Gastroesophageal sphincter (tissue), 4 donors: ENCODE results near the gene SUPT3H. TPM values are rescaled to one million over a fixed set of nuclear protein-coding genes. Genes with fewer than 3 reads are reported as not detected.

ENCODE experiments used
- ATAC-seq: fragments of 150-250 bp; one replicate; pipeline ENCODE4 v1.9.1; 2016; ENCODE audit warnings: mild to moderate bottlenecking, moderate library complexity
- H3K27ac ChIP-seq, 4 donors: fragments of 200-600 bp; sonication (generic) in 3 of 4; 1 replicate in 3 of 4; 2 replicates in 1 of 4; pipeline ENCODE4 v1.5.1; 2016 to 2019
- H3K27me3 ChIP-seq: fragments of 200-600 bp; sonication (generic); one replicate; pipeline ENCODE4 v1.5.1; 2019
- H3K36me3 ChIP-seq, 2 donors: fragments of 200-600 bp; sonication (generic); one replicate each; pipeline ENCODE4 v1.5.1; 2019; ENCODE audit warnings: control low read depth in 1 of 2
- H3K4me1 ChIP-seq, 3 donors: fragments of 200-600 bp; sonication (generic); 1 replicate in 2 of 3; 2 replicates in 1 of 3; pipeline ENCODE4 v1.5.1; 2016 to 2019; ENCODE audit warnings: control low read depth in 2 of 3
- H3K4me3 ChIP-seq, 2 donors: fragments of 200-600 bp; sonication (generic); one replicate each; pipeline ENCODE4 v1.5.1; 2019; ENCODE audit warnings: mild to moderate bottlenecking in 1 of 2, moderate library complexity in 1 of 2
- H3K9me3 ChIP-seq, 3 donors: fragments of 200-600 bp; sonication (generic); one replicate each; pipeline ENCODE4 v1.5.1; 2017 to 2019; ENCODE audit warnings: control low read depth in 2 of 3
- EP300 ChIP-seq: sonication (generic); formaldehyde crosslinking; IDR thresholded peaks from one replicate; pipeline ENCODE4 v1.6.1; 2017; ENCODE audit warnings: antibody characterized with exemption, mild to moderate bottlenecking
- POLR2A ChIP-seq, 2 donors: fragments of 450-650 bp; IDR thresholded peaks; one replicate each; pipeline ENCODE4 v1.6.1; 2017; ENCODE audit warnings: antibody characterized with exemption in 2 of 2, mild to moderate bottlenecking in 2 of 2, moderate library complexity in 1 of 2
- POLR2AphosphoS5 ChIP-seq: sonication (generic); formaldehyde crosslinking; IDR thresholded peaks from one replicate; pipeline ENCODE4 v1.6.1; 2017; ENCODE audit warnings: antibody characterized with exemption
- WGBS, 2 donors: methylation state at CpG; one replicate each; pipeline ENCODE4 v1.1.5; 2018; ENCODE audit warnings: low coverage in 1 of 2; 5-methylcytosine and 5-hydroxymethylcytosine counted together
- total RNA-seq, 4 donors: library from RNA; depleted of rRNA; stranded (reverse); fragments of >200 nt; gene quantifications; one replicate each; pipeline ENCODE4 v1.1.0, GENCODE V29; 2016
- TF ChIP-seq, protein P1 (sequence below), 4 experiments: fragments of 200-600 bp in 2 of 4; fragments of 450-650 bp in 2 of 4; sonication (generic) in 1 of 4; IDR thresholded peaks; one replicate each; pipeline ENCODE4 v1.5.1; 2017 to 2019; ENCODE audit warnings: antibody characterized with exemption in 4 of 4, mild to moderate bottlenecking in 2 of 4, moderate library complexity in 2 of 4

Gene SUPT3H
- total RNA-seq, 4 donors from 2014 or later: 3.6 to 13.1 (median 7.6) TPM

DNA sequence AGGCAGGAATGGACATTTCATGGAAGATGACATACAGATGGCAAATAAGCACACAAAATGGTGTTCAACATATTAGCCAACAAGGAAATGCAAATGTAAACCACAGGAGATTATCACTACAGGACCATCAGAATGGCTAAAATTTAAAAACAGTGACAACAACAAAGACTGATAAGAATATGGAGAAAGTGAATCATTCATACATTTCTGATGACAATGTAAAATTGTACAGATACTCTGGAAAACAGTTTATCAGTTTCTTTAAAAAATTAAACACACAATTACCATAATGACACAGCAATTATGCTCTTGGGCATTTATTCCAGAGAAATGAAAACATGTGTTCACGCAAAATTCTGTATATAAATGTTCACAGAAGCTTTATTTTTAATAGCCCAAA is 155.4 kb downstream of the SUPT3H start:
- no peaks in the 10 kb centered on the region for H3K27me3 ChIP-seq
- ATAC-seq: no peak
- H3K9me3 ChIP-seq: no peaks in the 10 kb centered on the region
- H3K27ac ChIP-seq: no peak overlapping the region
- H3K36me3 ChIP-seq: no peaks in the 10 kb centered on the region
- 92 to 93% methylated on average over 1 of the region's 1 CpG for WGBS, 2 donors
- TF ChIP-seq POLR2AphosphoS5 (no peak), EP300 (no peak), POLR2A (IDR thresholded peaks at IDR 0.05) (no peak)
- TF ChIP-seq, protein P1, sequence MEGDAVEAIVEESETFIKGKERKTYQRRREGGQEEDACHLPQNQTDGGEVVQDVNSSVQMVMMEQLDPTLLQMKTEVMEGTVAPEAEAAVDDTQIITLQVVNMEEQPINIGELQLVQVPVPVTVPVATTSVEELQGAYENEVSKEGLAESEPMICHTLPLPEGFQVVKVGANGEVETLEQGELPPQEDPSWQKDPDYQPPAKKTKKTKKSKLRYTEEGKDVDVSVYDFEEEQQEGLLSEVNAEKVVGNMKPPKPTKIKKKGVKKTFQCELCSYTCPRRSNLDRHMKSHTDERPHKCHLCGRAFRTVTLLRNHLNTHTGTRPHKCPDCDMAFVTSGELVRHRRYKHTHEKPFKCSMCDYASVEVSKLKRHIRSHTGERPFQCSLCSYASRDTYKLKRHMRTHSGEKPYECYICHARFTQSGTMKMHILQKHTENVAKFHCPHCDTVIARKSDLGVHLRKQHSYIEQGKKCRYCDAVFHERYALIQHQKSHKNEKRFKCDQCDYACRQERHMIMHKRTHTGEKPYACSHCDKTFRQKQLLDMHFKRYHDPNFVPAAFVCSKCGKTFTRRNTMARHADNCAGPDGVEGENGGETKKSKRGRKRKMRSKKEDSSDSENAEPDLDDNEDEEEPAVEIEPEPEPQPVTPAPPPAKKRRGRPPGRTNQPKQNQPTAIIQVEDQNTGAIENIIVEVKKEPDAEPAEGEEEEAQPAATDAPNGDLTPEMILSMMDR (IDR thresholded peaks at IDR 0.05): no peak
- H3K4me3 ChIP-seq: no peak overlapping the region
- no peaks in the 10 kb centered on the region for H3K4me1 ChIP-seq

DNA sequence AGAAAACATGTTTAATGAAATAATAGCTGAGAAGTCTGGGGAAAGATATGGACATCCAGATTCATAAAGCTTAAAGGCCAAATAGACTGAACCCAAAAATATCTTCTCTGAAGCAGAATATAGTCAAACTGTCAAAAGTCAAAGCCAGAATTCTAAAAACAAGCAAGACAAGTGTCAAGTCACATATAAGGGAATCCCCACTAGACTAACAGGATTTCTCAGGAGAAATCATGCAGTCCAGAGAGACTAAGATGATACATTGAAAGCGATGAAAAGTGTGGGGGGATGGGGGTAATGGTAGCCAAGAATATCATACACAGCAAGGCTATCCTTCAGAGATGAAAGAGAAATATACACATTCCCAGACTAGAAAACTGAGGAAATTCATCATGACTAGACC is 162.0 kb downstream of the SUPT3H start:
- Histone ChIP-seq H3K36me3 (no peaks in the 10 kb centered on the region), H3K9me3 (peaks cover 0 to 22% (median 0%) of the 10 kb centered on the region in 3 donors), H3K4me1 (no peaks in the 10 kb centered on the region), H3K27ac (no peak overlapping the region), H3K4me3 (no peak overlapping the region), H3K27me3 (no peaks in the 10 kb centered on the region)
- no peak for ATAC-seq
- TF ChIP-seq EP300: no peak
- no peak for TF ChIP-seq POLR2AphosphoS5
- TF ChIP-seq POLR2A (IDR thresholded peaks at IDR 0.05): no peak
- TF ChIP-seq, protein P1 (IDR thresholded peaks at IDR 0.05): no peak
- 93% methylated on average over 1 of the region's 1 CpG; no CpG with 5 or more reads in 1 of the 2 donors for WGBS, 2 donors

GRCh38 chr6:45212976-45213375 is 164.8 kb downstream of the SUPT3H start:
- Histone ChIP-seq H3K9me3 (peaks cover 0 to 39% (median 0%) of the 10 kb centered on the region in 3 donors), H3K36me3 (no peaks in the 10 kb centered on the region), H3K4me3 (no peak overlapping the region), H3K27ac (no peak overlapping the region), H3K4me1 (no peaks in the 10 kb centered on the region), H3K27me3 (no peaks in the 10 kb centered on the region)
- ATAC-seq: no peak
- TF ChIP-seq POLR2A (IDR thresholded peaks at IDR 0.05): no peak
- TF ChIP-seq, protein P1 (IDR thresholded peaks at IDR 0.05): no peak
- TF ChIP-seq POLR2AphosphoS5: no peak
- TF ChIP-seq EP300: no peak
- 59 to 67% methylated on average over 3 of the region's 3 CpGs for WGBS, 2 donors

DNA sequence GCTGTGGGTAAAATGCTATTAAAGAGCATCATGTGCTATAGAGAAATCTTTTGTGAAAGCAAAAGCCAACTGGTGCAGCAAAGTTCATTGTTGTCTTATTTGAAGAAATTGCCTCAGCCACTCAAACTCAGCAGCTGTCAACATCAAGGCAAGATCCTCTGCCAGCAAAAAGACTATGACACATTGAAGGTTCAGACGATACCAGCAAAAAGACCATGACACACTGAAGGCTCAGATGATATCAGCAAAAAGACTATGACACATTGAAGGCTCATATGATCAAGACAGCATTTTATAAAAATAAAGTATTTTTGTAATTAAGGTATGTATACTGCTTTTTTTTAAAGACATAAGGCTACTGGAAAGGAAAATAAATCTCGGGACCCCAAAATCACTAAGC is 168.0 kb downstream of the SUPT3H start:
- Histone ChIP-seq H3K4me1 (no peaks in the 10 kb centered on the region), H3K27ac (no peak overlapping the region), H3K36me3 (no peaks in the 10 kb centered on the region), H3K4me3 (no peak overlapping the region), H3K9me3 (peaks cover 0 to 26% (median 0%) of the 10 kb centered on the region in 3 donors), H3K27me3 (no peaks in the 10 kb centered on the region)
- 85 to 100% methylated on average over 2 of the region's 2 CpGs for WGBS, 2 donors
- ATAC-seq: no peak
- TF ChIP-seq EP300 (no peak), POLR2A (IDR thresholded peaks at IDR 0.05) (no peak), POLR2AphosphoS5 (no peak)
- TF ChIP-seq, protein P1 (IDR thresholded peaks at IDR 0.05): no peak

- Histone ChIP-seq H3K36me3 (no peaks in the 10 kb centered on the region), H3K4me3 (no peak overlapping the region), H3K27ac (no peak overlapping the region), H3K9me3 (peaks cover 0 to 21% (median 0%) of the 10 kb centered on the region in 3 donors), H3K27me3 (no peaks in the 10 kb centered on the region), H3K4me1 (no peaks in the 10 kb centered on the region)
- no peak for TF ChIP-seq POLR2A (IDR thresholded peaks at IDR 0.05)
- TF ChIP-seq EP300: no peak
- TF ChIP-seq, protein P1 (IDR thresholded peaks at IDR 0.05): no peak
- TF ChIP-seq POLR2AphosphoS5: no peak
- no peak for ATAC-seq
- WGBS, 2 donors: 67 to 85% methylated on average over 1 of the region's 1 CpG
These were observed 170.8 kb downstream of the SUPT3H start for GRCh38 chr6:45206793-45207492.
